Stimulated activated CD8-positive, alpha-beta memory T cell treated with anti-CD3 and anti-CD28 coated beads, Interleukin-15, amount 100 ng/mL, for 48 hours (primary cell): ENCODE data around the gene AMBRA1.

ENCODE experiments used
- DNase-seq, 2 donors: peaks; one replicate each; pipeline ENCODE4 v3.0.0-alpha.2; 2020; ENCODE audit warnings: low read depth in 2 of 2

AMBRA1 gene

GRCh38 chr11:46347637-46348311 lies 246.0 kb downstream of the AMBRA1 start:
- no peak for DNase-seq

GRCh38 chr11:46346886-46347636 lies 246.8 kb downstream of the AMBRA1 start, which contains the start of gene DGKZ:
Gene DGKZ, plus strand, starts transcription at chr11:46347463. Its CDS starts 197 bp downstream, at chr11:46347660.
- peak; percentile 75 to 84 for DNase-seq
